GM19025 (cell line): ENCODE measurements around the gene NUTF2.
"Not testable (repeated sequence)": the region's sequence is repeated elsewhere in the genome, so short reads cannot be mapped to it uniquely, and the experiment has no call there.

Source experiments
- ATAC-seq: cut with Tn5 transposase; IDR thresholded peaks from one replicate; pipeline ENCODE4 v1.9.1; 2021; ENCODE audit warnings: mild to moderate bottlenecking, low read depth, moderate library complexity; ENCODE audit not compliant: unreplicated experiment

NUTF2 gene

DNA sequence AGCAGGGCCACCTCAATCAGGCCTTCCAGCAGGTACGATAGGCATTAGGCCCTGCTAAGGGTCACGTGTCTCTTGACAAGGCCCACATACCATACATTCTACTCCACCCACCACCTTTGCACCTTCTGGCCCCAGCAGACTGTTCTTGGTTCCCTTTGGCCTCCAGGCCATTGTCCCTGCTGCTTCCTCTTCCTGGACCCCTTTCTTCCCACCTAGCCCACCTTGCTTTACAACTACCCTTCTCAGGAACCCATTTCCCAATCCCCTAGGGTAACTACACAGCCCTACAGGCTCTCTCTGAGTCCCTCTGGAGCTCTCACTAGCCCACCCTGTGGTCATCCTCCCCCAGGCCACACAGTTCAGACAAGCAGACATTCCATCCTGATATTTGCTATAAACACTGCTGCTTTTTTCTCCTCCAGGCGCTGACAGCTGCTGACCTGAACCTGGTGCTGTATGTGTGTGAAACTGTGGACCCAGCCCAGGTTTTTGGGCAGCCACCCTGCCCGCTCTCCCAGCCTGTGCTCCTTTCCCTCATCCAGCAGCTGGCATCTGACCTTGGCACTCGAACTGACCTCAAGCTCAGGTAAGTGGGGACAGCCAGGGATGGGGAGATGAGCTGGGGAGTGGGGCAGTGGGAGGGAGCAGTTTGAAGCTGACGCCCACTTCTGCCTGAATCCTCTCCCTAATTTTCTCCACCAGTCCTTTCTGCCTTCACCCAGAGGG lies 36.6 kb downstream of the NUTF2 start:
- ATAC-seq, result no peak

DNA sequence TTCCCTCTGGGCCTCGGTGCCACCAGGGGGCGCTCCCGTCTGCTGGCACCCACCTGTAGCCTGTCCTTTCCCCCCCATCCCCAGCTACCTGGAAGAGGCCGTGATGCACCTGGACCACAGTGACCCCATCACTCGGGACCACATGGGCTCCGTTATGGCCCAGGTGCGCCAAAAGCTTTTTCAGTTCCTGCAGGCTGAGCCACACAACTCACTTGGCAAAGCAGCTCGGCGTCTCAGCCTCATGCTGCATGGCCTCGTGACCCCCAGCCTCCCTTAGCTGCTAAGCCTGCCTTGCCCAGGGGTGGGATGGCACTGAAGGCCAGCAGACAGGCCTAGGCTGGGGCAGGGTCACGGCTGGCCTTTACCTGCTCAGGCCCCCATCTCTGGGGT lies 37.1 kb downstream of the NUTF2 start:
- no peak for ATAC-seq

- ATAC-seq, result no peak
Observed at GRCh38 chr16:67884684-67885083, 38.0 kb downstream of the NUTF2 start, which contains the start of gene NRN1L. Gene NRN1L (plus strand): TSS chr16:67884885. CDS start chr16:67884904, 19 bp downstream.

- no peak for ATAC-seq
Observed at GRCh38 chr16:67885545-67885944, 38.8 kb downstream of the NUTF2 start.

DNA sequence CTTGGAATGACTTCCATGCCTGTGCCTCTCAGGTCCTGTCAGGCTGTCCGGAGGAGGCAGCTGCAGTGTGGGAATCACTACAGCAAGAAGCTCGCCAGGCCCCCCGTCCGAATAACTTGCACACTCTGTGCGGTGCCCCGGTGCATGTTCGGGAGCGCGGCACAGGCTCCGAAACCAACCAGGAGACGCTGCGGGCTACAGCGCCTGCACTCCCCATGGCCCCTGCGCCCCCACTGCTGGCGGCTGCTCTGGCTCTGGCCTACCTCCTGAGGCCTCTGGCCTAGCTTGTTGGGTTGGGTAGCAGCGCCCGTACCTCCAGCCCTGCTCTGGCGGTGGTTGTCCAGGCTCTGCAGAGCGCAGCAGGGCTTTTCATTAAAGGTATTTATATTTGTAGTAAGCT lies 39.2 kb downstream of the NUTF2 start:
- no peak for ATAC-seq

GRCh38 chr16:67886387-67886786 lies 39.7 kb downstream of the NUTF2 start:
- ATAC-seq, result no peak

DNA sequence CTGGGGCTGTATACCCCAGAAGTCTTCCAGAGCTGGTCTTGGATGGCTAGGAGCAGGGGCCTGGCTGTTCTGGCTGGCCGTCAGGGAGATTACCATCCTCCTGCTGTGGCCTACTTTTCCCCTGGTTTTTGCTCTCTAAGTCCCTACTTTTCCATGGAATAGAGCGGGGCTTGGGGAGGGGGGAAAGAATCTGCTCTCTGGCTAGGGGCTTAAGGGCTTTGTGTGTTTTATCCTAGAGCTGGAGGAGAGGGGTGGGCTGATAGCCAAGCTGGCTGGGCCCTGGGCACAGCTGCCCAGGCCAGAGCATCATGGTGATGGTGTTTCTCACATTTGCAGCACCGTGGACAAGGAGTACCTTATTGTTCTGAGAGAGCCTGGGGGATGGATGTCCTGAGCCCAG lies 41.6 kb downstream of the NUTF2 start:
- ATAC-seq, result no peak

GRCh38 chr16:67892375-67892774 lies 45.6 kb downstream of the NUTF2 start:
- ATAC-seq, result no peak

DNA sequence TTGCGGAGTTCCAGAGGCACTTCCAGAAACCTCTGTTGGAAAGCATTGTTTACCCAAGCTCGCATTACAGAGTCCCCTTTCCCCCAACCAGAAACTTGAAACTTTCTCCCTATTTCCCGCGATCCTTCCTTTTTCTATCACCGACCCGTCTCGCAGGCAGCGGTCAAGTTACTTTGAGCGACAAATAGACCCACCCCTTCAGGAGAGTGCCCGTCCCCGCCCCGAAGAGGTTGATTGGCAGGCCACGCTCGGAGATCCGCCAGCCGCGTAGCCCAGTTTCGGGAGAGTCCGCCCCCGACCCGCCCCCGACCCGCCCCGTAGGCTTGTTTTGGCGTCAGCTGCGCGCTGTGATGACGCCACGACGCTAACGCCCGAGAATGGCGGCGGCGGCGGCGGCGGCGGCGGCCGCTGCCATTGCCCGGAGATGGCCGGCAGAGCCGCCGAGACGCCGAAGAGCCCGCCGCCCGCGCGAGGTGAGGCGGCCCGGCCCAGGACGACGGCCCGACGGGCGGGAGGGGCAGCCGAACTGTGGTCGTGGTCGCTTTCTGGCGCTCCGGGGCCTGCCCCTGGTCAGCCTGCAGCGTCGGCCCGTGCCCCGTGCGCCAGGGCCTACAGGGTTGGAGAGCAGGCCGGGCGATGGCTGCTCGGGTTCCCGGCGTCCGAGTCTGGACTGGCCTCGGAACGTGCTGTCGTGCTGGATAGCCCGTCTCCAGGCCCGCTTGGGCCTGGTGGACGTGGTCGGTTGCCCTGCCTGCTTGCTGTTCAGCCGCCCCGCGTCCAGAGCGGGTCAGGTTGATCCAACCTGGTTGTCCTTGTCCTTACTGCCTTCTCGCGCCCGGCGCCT lies 46.4 kb downstream of the NUTF2 start, which contains the start of gene PSKH1:
TSS of gene PSKH1 (plus strand) at position 356 of the 844 bp plus-strand sequence. CDS start 15,496 bp downstream, outside the sequence.
- ATAC-seq, result peak; percentile 87

GRCh38 chr16:67893743-67894399 lies 47.1 kb downstream of the NUTF2 start:
- ATAC-seq, result no peak

- ATAC-seq, result no peak
Observed at GRCh38 chr16:67897231-67897630, 50.5 kb downstream of the NUTF2 start.

GRCh38 chr16:67901734-67902133 lies 55.0 kb downstream of the NUTF2 start:
- no peak for ATAC-seq

DNA sequence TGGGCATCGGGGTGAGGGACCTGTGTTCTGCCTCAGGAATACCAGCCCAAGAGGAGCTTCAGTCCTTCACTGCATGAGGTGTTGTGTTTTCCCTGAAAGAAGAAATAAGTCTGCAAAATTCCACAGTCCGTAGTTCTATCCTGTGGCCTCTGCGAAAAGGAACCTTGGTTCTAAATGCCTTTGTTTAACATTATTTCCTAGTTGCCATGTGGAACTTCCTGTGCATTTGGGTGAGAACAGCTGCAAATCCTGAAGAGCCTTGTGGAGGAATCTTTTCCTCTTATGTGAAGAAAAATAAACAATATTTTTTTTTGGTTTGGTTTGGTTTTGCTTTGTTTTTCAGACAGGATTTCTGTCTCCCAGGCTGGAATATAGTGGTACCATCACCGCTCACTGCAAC lies 56.1 kb downstream of the NUTF2 start:
- no peak for ATAC-seq

- ATAC-seq, result no peak
Observed at GRCh38 chr16:67907397-67908180, 60.9 kb downstream of the NUTF2 start.

DNA sequence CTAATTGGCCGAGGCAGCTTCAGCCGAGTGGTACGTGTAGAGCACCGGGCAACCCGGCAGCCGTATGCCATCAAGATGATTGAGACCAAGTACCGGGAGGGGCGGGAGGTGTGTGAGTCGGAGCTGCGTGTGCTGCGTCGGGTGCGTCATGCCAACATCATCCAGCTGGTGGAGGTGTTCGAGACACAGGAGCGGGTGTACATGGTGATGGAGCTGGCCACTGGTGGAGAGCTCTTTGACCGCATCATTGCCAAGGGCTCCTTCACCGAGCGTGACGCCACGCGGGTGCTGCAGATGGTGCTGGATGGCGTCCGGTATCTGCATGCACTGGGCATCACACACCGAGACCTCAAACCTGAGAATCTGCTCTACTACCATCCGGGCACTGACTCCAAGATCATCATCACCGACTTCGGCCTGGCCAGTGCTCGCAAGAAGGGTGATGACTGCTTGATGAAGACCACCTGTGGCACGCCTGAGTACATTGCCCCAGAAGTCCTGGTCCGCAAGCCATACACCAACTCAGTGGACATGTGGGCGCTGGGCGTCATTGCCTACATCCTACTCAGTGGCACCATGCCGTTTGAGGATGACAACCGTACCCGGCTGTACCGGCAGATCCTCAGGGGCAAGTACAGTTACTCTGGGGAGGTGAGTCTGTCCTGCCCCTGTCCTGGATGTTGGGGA lies 62.5 kb downstream of the NUTF2 start:
- no peak for ATAC-seq

- no peak for ATAC-seq
Observed at GRCh38 chr16:67910158-67910557, 63.4 kb downstream of the NUTF2 start.

DNA sequence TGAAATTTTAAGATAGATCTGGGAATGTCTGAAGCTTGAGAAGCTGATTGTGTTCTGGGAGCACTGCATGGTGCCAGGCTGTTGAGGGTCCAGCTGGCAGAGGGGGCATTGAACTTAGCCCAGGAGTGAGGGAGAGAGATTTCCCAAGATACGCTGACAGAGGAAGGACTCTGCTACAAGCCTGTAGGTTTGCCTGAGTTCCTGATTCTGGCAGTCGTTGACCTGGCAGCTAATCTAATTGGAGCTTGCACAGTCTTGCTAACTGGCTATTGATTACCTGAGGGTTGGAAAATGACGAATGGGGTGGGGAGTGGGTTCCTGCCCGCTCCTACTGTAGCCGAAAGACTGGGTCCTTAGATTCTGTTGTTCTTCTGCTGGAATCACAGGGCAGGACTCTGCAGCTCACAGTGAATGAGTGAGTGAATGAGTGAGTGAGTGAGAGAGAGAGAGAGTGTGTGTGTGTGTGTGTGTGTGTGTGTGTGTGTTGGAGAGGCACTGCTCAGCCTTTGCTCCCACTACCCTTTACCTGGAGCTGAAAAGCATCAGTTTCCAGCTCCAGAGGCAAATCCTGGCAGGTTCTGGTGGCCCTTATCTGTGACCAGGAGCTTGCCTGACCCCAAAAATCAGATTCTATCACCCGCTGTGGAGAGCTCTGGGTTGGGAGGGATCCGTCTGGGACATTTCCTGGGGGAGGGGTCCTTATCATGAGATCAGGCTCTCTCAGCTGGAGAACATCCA lies 68.2 kb downstream of the NUTF2 start:
- no peak for ATAC-seq

DNA sequence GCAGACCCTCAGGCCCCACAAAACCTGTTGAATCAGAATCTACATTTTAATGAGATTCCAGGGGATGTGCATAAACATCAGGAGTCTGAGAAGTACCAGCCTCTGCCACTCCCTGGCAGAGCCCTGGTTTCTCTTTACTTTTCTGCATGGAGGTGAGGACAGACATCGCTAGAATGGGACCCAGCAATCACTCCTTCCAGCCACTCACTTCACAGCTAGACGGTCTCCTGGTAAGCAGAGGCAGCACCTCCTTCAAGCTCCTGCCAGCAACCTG lies 68.7 kb downstream of the NUTF2 start:
- not testable (repeated sequence) for ATAC-seq
